Measurements from ENCODE around the gene MAPRE3. TPM values are rescaled to one million over a fixed set of nuclear protein-coding genes. Genes with fewer than 3 reads are reported as not detected.

Gene MAPRE3
- total RNA-seq, 1 donor = 5.3 TPM

GRCh38 chr2:26982102-26982742 lies 11.8 kb downstream of the MAPRE3 start:
- no peak overlapping the region for H3K4me3 ChIP-seq (ENCODE audit: low read depth, low read length)
- TF ChIP-seq CTCF (IDR thresholded peaks at IDR 0.05; ENCODE audit: insufficient read depth, low read length) = peak; percentile 41
- peak; percentile 48 for DNase-seq (ENCODE audit: low read depth)

GRCh38 chr2:26983746-26984145 lies 13.3 kb downstream of the MAPRE3 start:
- no peak for TF ChIP-seq CTCF (IDR thresholded peaks at IDR 0.05; ENCODE audit: insufficient read depth, low read length)
- DNase-seq (ENCODE audit: low read depth) = no peak
- H3K4me3 ChIP-seq (ENCODE audit: low read depth, low read length) = no peak overlapping the region

GRCh38 chr2:26985807-26986206 lies 15.4 kb downstream of the MAPRE3 start:
- no peak overlapping the region for H3K4me3 ChIP-seq (ENCODE audit: low read depth, low read length)
- no peak for TF ChIP-seq CTCF (IDR thresholded peaks at IDR 0.05; ENCODE audit: insufficient read depth, low read length)
- DNase-seq (ENCODE audit: low read depth) = no peak

- TF ChIP-seq CTCF (IDR thresholded peaks at IDR 0.05; ENCODE audit: insufficient read depth, low read length) = no peak
- H3K4me3 ChIP-seq (ENCODE audit: low read depth, low read length) = no peak overlapping the region
- DNase-seq (ENCODE audit: low read depth) = no peak
Measured at GRCh38 chr2:26986576-26986975, 16.1 kb downstream of the MAPRE3 start.

GRCh38 chr2:26988058-26988860 lies 17.8 kb downstream of the MAPRE3 start:
- no peak overlapping the region for H3K4me3 ChIP-seq (ENCODE audit: low read depth, low read length)
- peak; percentile 82 for DNase-seq (ENCODE audit: low read depth)
- TF ChIP-seq CTCF (IDR thresholded peaks at IDR 0.05; ENCODE audit: insufficient read depth, low read length) = no peak

GRCh38 chr2:26989156-26989555 lies 18.7 kb downstream of the MAPRE3 start:
- no peak overlapping the region for H3K4me3 ChIP-seq (ENCODE audit: low read depth, low read length)
- DNase-seq (ENCODE audit: low read depth) = peak; percentile 56
- TF ChIP-seq CTCF (IDR thresholded peaks at IDR 0.05; ENCODE audit: insufficient read depth, low read length) = no peak
